Retinal pigment epithelial cell (primary cell): ENCODE measurements around the gene HIVEP1.

Experiments used
- DNase-seq: peaks from one replicate; pipeline ENCODE4 v3.0.0-alpha.2; 2010; ENCODE audit warnings: low read depth
- H3K4me3 ChIP-seq: 2 replicates; pipeline ENCODE4 v1.5.1; 2011; ENCODE audit warnings: mild to moderate bottlenecking, low read length, control low read depth, moderate library complexity
- CTCF ChIP-seq: conservative IDR thresholded peaks from 2 replicates; pipeline ENCODE4 v1.5.1; 2011; ENCODE audit warnings: low read depth, low read length, control low read depth, inconsistent platforms

HIVEP1 gene

GRCh38 chr6:12114055-12114503, 102.0 kb downstream of the HIVEP1 start:
- no peak for DNase-seq
- no peak overlapping the region for H3K4me3 ChIP-seq
- no peak for TF ChIP-seq CTCF

- H3K4me3 ChIP-seq, result no peak overlapping the region
- no peak for DNase-seq
- no peak for TF ChIP-seq CTCF
These were observed 102.9 kb downstream of the HIVEP1 start for GRCh38 chr6:12115001-12115400.

DNA sequence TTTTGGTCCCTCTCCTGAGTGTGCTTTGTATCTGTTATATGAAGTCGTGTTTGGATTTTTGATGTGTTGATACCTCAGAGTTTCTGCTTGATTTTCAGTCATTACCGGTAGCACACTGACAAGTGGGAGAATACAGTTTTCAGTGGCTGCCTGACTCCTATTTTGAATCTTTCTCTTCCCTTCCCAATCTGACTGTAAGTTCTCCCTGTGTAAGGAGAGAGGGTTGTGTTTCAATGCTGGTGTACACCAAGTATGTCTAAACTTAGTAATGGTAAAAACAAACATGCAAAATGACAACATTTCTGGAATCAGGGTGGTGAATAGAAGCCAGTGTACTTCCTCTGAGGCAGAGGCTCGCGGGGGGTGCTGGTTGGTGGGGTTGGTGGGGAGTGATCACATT, 103.4 kb downstream of the HIVEP1 start:
- DNase-seq, result no peak
- TF ChIP-seq CTCF, result no peak
- H3K4me3 ChIP-seq, result no peak overlapping the region

- TF ChIP-seq CTCF, result no peak
- no peak overlapping the region for H3K4me3 ChIP-seq
- DNase-seq, result no peak
These were observed 104.2 kb downstream of the HIVEP1 start for GRCh38 chr6:12116264-12116800.

GRCh38 chr6:12116978-12117377, 104.9 kb downstream of the HIVEP1 start:
- DNase-seq, result no peak
- no peak for TF ChIP-seq CTCF
- H3K4me3 ChIP-seq, result no peak overlapping the region

DNA sequence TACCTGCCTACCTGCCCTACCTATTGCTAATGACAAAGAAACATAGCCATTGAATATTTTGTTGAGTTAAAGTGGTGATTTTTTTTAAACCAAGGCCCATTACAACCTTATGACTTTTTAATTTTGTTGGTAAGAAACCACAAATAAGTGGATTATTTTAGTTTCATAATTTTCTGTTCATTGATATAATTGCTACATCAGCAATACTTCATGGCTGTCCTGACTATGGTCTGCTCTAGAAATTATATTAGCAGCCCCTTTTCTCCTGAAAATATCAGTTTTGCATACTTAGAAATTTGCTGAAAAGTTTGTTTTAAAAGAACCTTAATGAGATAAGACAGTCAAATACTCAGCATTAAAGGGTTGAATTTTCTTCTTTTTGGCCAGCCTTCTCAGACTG, 106.5 kb downstream of the HIVEP1 start:
- DNase-seq, result no peak
- TF ChIP-seq CTCF, result no peak
- no peak overlapping the region for H3K4me3 ChIP-seq

GRCh38 chr6:12119085-12119588, 107.0 kb downstream of the HIVEP1 start:
- H3K4me3 ChIP-seq, result no peak overlapping the region
- no peak for DNase-seq
- TF ChIP-seq CTCF, result no peak
